ENCODE measurements around the gene GALNT14.

GALNT14 gene

GRCh38 chr2:31051258-31052140 is 86.7 kb downstream of the GALNT14 start:
- ChIA-PET CTCF (interaction anchor here (0.6 to 1.1 kb wide), 2 partner anchors 13 to 87 kb away, joined by 3 to 4 read pairs; partner anchors contain the start of gene GALNT14), POLR2A (ENCODE audit: low non-redundant PET) (no interaction called here)
- TF ChIP-seq CTCF (conservative IDR thresholded peaks at IDR 0.05; ENCODE audit: low read depth) = no peak
- no peak overlapping the region for H3K27ac ChIP-seq
- no peak for DNase-seq (ENCODE audit: low spot score)

GRCh38 chr2:31049916-31050588 is 88.2 kb downstream of the GALNT14 start:
- no peak for TF ChIP-seq CTCF (conservative IDR thresholded peaks at IDR 0.05; ENCODE audit: low read depth)
- no peak overlapping the region for H3K27ac ChIP-seq
- DNase-seq (ENCODE audit: low spot score) = no peak
- ChIA-PET CTCF (interaction anchor here (0.7 kb wide), 1 partner anchor 16 kb away, joined by 3 read pairs; no protein-coding TSS in a partner anchor), POLR2A (ENCODE audit: low non-redundant PET) (no interaction called here)

GRCh38 chr2:31049264-31049663 is 89.0 kb downstream of the GALNT14 start:
- no peak for DNase-seq (ENCODE audit: low spot score)
- POLR2A ChIA-PET (ENCODE audit: low non-redundant PET) = no interaction called here
- CTCF ChIA-PET = interaction anchor here (0.7 kb wide), 1 partner anchor 15 kb away, joined by 3 read pairs; no protein-coding TSS in a partner anchor
- no peak overlapping the region for H3K27ac ChIP-seq
- TF ChIP-seq CTCF (conservative IDR thresholded peaks at IDR 0.05; ENCODE audit: low read depth) = no peak

- TF ChIP-seq CTCF (conservative IDR thresholded peaks at IDR 0.05; ENCODE audit: low read depth) = no peak
- H3K27ac ChIP-seq = no peak overlapping the region
- DNase-seq (ENCODE audit: low spot score) = no peak
- ChIA-PET CTCF (no interaction called here), POLR2A (ENCODE audit: low non-redundant PET) (no interaction called here)
Measured at GRCh38 chr2:31047599-31047998, 90.6 kb downstream of the GALNT14 start.

- POLR2A ChIA-PET (ENCODE audit: low non-redundant PET) = no interaction called here
- TF ChIP-seq CTCF (conservative IDR thresholded peaks at IDR 0.05; ENCODE audit: low read depth) = no peak
- no peak for DNase-seq (ENCODE audit: low spot score)
- CTCF ChIA-PET = no interaction called here
- H3K27ac ChIP-seq = no peak overlapping the region
Measured at GRCh38 chr2:31038385-31038784, 99.9 kb downstream of the GALNT14 start.

GRCh38 chr2:31037058-31037457 is 101.2 kb downstream of the GALNT14 start:
- no peak for TF ChIP-seq CTCF (conservative IDR thresholded peaks at IDR 0.05; ENCODE audit: low read depth)
- ChIA-PET CTCF (interaction anchor here (0.7 kb wide), 1 partner anchor 32 kb away, joined by 3 read pairs; no protein-coding TSS in a partner anchor), POLR2A (ENCODE audit: low non-redundant PET) (no interaction called here)
- H3K27ac ChIP-seq = no peak overlapping the region
- DNase-seq (ENCODE audit: low spot score) = no peak

Measured in RWPE1 (cell line).